NCI-H1436 treated with DMSO at 0.1 percent for 48 hours (cell line): ENCODE results near the gene RBM20.
"Not testable (repeated sequence)": the region's sequence is repeated elsewhere in the genome, so short reads cannot be mapped to it uniquely, and the experiment has no call there.

ENCODE experiments used
- DNase-seq: peaks from one replicate; lab custom pipeline; 2025; lab: John Stamatoyannopoulos, UW

Gene RBM20

GRCh38 chr10:110625951-110626855, 17.9 kb upstream of the RBM20 start:
- no peak for DNase-seq

DNA sequence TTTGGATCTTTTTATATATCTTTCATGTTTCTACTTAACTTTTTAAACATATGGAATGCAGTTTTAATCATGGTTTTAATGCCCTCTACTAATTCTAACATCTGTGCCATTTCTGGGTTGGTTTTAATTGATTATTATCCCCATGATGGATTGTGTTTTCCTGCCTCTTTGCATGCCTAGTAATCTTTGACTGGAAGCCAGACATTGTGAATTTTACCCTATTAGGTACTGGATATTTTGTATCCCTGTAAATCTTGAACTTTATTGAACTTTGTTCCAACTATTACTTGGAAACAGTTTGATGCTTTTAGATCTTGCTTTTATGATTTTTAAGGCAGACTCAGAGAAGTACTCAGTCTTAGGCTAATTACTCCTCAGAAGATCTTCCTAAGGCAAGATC, 16.0 kb upstream of the RBM20 start:
- DNase-seq = no peak

GRCh38 chr10:110629680-110630191, 14.4 kb upstream of the RBM20 start:
- peak; percentile 76 for DNase-seq

DNA sequence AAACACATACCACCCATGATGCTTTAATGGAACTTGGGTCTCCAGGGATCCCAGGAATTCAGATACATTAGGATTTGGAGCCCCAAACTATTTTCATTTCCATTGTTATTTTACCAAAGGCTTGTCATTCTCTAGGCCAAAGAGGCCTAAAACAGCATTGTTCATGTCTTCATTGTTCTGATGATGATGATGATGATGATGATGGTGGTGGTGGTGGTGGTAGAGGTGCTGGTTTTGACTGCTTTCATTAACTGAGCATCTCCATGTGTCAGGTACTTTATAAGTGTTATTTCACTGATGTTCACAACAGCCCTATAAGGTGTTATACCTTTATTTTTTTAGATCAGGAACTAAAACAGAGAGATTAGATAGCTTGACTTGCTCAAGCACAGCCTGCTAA, 12.2 kb upstream of the RBM20 start:
- DNase-seq = no peak

DNA sequence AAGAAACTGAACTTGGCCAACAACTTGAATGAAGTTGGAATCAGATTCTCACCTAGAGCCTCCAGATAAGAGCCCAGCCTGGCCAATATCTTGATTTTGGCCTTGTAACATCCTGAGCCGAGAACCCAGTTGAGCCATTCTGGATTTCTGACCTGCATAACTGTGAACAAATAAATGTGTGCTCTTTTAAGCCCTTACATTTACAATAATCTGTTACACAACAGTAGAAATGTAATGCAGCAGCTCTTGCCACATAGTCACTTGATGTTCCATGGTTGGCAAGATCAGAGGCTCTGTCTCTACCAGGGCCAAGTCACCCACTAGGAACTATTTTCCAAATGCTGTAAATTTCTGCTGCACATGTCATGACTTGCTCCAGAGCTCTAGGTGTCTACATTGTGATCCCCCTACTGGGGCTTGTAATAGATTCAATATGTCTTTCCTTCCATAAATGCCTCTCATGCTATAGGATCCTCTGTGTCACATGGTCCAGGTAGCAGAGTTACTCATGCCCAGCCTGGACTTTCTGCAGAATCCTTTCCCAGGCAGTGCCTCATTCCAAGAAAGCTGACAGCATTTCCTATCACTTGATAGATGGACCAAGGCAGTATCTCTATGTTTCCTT, 11.4 kb upstream of the RBM20 start:
- DNase-seq = no peak

GRCh38 chr10:110634527-110635209, 9.5 kb upstream of the RBM20 start:
- no peak for DNase-seq

DNA sequence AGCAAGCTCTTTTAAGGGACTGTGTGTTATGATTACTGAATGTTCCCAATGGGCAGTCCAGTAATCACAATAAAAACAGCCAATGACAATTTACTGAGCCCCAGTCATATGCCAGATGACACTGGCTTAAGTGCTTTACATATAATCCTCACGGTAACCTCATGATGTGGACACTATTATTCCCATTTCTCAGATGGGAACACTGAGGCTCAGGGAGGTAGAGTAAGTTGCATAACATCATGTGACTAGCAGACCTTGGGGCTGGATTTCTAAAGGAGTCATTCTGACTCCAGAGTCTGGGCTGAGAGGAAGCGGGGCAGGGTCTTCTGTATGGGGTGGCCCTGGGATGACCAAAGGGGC, 7.6 kb upstream of the RBM20 start:
- DNase-seq = no peak

- DNase-seq = no peak
Observed at GRCh38 chr10:110636932-110637557, 7.1 kb upstream of the RBM20 start.

GRCh38 chr10:110637558-110638053, 6.5 kb upstream of the RBM20 start:
- DNase-seq = no peak

GRCh38 chr10:110638319-110638718, 5.8 kb upstream of the RBM20 start:
- DNase-seq = no peak

DNA sequence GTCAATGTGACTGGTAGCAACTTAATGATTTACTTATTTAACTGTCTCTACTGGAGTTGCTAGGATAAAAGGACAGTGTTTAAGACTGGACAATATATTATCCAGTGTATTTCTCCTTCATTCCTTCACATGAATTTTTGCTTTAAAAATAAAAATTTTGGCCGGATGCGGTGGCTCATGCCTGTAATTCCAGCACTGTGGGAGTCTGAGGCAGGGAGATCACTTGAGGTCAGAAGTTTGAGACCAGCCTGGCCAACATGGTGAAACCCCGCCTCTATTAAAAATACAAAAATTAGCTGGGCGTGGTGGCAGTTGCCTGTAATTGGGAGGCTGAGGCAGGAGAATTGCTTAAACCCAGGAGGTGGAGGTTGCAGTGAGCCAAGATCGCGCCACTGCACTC, 5.1 kb upstream of the RBM20 start:
- DNase-seq = not testable (repeated sequence)

DNA sequence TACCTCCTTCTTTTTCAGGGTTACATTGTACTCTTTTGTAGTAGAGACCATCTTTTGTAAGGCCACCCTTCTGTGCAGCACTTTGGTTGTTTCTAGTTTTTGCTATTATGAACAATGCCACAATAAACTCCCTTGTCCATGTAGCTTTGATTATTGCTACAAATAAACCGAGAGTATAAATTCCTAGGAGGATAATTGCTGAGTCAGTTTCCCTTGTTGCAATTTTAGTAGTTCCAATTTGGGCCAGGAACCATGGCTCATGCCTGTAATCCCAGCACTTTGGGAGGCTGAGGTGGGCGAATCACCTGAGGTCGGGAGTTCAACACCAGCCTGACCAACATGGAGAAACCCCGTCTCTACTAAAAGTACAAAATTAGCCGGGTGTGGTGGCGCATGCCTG, 4.3 kb upstream of the RBM20 start:
- not testable (repeated sequence) for DNase-seq

DNA sequence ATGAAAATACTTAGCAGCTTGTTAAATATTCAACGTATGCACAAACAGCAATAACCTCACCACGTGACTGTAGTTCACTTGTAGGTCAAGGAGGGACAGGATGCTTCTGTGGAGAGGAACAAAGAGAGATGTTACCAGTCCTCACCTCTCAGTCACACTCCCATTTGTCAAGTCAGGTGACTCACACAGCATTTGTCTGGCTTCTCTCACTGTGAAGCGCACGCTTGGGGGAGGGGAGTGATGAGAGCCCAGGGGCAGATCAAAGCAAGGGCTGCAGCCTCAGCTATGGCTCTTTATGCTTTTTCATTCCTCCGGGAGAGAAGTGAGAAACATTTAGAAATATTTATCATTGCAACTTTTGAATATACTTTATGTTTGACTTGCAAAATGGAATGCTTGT, 2.9 kb upstream of the RBM20 start:
- DNase-seq = no peak

DNA sequence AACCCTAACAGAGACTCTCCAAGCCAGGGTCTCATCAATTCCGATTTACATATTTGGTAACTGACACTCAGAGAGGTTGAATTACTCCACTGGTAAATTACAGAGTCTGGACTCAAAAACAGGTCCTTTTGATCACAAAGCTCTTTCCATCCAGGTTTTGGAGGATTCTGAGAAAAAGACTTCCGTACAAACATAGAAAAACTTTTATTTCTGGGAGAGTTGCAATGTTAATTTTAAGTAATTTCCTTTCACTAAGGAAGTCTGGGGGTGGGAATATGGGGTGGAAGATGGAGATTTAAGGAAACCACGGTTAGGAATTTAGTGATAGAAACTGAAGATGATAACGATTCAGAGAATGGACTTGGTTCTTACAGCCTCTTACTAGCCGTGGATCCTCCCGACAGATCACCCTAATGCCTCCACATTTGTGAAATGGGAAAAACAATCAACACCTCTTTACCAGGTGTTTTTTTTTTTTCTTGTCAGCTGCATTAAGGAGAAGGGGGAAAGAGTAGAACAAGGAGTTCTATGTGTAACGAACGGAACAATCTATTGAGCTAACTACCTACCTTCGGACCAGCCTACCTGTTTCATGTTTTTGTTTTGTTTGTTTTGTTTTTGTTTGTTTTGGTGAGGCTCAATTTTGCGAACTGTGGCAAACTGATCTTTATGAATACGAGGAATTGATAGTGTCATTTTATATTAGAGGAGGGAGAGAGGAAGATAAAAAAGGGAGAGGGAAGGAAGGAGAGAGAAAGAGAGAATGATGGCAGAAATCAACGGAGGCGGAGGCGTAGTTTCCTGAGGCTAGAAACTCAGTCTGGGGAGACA, 1.7 kb upstream of the RBM20 start:
- DNase-seq = no peak

DNA sequence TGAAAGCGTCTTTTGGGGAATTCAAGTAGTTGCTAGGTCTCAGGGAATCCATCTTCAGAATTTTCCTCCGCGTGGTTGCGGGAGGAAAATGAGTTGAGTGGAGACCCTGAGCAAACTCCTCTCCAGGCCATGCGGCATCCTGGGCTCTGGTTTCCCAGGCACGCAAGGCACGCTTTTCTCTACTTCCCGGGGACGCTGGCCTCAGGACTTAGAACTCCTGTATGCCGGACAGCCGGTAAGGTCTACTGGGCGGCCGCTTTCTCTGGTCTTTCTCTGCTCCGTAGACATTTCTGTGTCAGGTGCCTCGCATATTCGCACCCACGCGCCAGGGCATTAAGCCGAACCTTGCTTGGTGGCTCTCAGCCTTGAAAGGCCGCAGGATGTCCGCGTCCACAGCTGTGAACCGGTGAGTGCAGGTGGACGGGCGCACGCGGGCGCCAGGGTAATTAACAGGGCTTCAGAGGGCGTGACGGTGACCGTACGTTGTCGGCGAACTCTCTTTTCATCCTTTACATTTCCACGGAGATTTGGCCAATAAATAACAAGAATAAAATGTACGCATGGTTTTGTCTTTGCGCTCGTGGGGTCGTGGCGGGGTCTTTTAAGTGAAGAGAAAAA, 992 bp upstream of the RBM20 start:
- no peak for DNase-seq

GRCh38 chr10:110644598-110645462, 694 bp downstream of the RBM20 start:
- no peak for DNase-seq

DNA sequence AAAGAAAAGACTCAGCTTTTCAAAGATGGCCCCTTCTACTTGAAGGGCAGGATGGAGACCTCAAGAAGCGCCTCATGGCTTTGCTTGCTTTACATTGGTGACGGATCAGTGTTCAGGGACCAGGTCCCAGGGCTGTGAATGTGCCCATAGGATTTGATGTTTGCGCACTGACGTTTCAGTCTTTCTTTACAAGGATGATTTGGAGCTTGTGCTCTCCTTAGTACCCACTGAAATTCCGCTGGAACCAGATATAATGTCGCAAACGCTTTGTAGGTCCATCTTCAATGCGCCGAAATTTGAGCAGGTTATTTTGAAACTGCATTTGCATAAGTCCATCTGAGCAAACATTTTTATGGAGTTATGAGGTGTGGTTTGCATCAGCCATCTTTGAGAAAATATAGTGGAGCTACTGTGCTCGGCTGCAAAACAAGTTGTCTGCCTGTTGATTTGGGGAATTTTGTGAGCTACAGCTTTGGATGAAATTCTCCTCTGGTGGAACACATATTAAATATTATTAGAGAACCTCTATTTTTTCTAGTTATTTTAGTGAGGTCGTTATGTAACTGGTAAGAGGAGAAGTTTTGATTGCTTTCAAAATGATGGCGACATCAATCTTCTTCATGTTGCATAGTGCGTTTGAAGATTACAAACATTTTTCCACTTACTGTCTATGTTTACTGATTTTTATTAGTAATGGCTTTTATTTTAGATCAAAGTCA, 2.4 kb downstream of the RBM20 start:
- no peak for DNase-seq

- no peak for DNase-seq
Observed at GRCh38 chr10:110647136-110647430, 2.9 kb downstream of the RBM20 start.

GRCh38 chr10:110648692-110649346, 4.7 kb downstream of the RBM20 start:
- DNase-seq = no peak
